Stimulated activated memory B cell treated with anti-CD40 and anti-IgM and Interleukin-4, amounts not matched to agents 10 μg/mL and 1 μg/mL and 100 μg/mL, for 72 hours (primary cell): ENCODE data around the gene SDR42E2.
"Not testable (repeated sequence)": the region's sequence is repeated elsewhere in the genome, so short reads cannot be mapped to it uniquely, and the experiment has no call there.

Experiments used
- ATAC-seq: fragments of 150-1000 bp; cut with Tn5 transposase; 2 replicates; pipeline ENCODE4 v1.10.0; 2021
- H3K27ac Mint-ChIP-seq: one replicate; pipeline ENCODE4 v1.8.0; 2022; ENCODE audit warnings: mild to moderate bottlenecking, mixed read lengths
- H3K27me3 Mint-ChIP-seq: one replicate; pipeline ENCODE4 v1.8.0; 2022; ENCODE audit warnings: mixed read lengths
- H3K36me3 Mint-ChIP-seq: one replicate; pipeline ENCODE4 v1.8.0; 2022; ENCODE audit warnings: mixed read lengths
- H3K4me1 Mint-ChIP-seq: one replicate; pipeline ENCODE4 v1.8.0; 2022; ENCODE audit warnings: mixed read lengths
- H3K4me3 Mint-ChIP-seq: one replicate; pipeline ENCODE4 v1.8.0; 2022; ENCODE audit warnings: mild to moderate bottlenecking, moderate library complexity, mixed read lengths
- H3K9me3 Mint-ChIP-seq: one replicate; pipeline ENCODE4 v1.8.0; 2022; ENCODE audit warnings: mixed read lengths

Gene SDR42E2

GRCh38 chr16:22193063-22193411 is 30.7 kb downstream of the SDR42E2 start:
- peaks cover 8% of the 10 kb centered on the region for H3K9me3 Mint-ChIP-seq
- peak overlapping the region; percentile 84 for H3K27ac Mint-ChIP-seq
- no peak overlapping the region for H3K4me3 Mint-ChIP-seq
- no peak for ATAC-seq
- no peaks in the 10 kb centered on the region for H3K27me3 Mint-ChIP-seq
- peaks cover 58% of the 10 kb centered on the region for H3K4me1 Mint-ChIP-seq
- H3K36me3 Mint-ChIP-seq, result peaks cover 7% of the 10 kb centered on the region

- peaks cover 8% of the 10 kb centered on the region for H3K9me3 Mint-ChIP-seq
- no peak for ATAC-seq
- peaks cover 7% of the 10 kb centered on the region for H3K36me3 Mint-ChIP-seq
- peak overlapping the region; percentile 80 for H3K4me3 Mint-ChIP-seq
- H3K27me3 Mint-ChIP-seq, result no peaks in the 10 kb centered on the region
- peak overlapping the region; percentile 84 for H3K27ac Mint-ChIP-seq
- H3K4me1 Mint-ChIP-seq, result peaks cover 54% of the 10 kb centered on the region
Measured at GRCh38 chr16:22194707-22195444, 32.6 kb downstream of the SDR42E2 start.

GRCh38 chr16:22195445-22195694 is 33.1 kb downstream of the SDR42E2 start:
- no peak for ATAC-seq
- H3K36me3 Mint-ChIP-seq, result peaks cover 7% of the 10 kb centered on the region
- peaks cover 8% of the 10 kb centered on the region for H3K9me3 Mint-ChIP-seq
- peak overlapping the region; percentile 80 for H3K4me3 Mint-ChIP-seq
- H3K27me3 Mint-ChIP-seq, result no peaks in the 10 kb centered on the region
- peak overlapping the region; percentile 84 for H3K27ac Mint-ChIP-seq
- H3K4me1 Mint-ChIP-seq, result peaks cover 53% of the 10 kb centered on the region

- Mint-ChIP-seq H3K9me3 (peaks cover 8% of the 10 kb centered on the region), H3K4me1 (peaks cover 53% of the 10 kb centered on the region), H3K27ac (peak overlapping the region; percentile 84), H3K4me3 (peak overlapping the region; percentile 80), H3K27me3 (no peaks in the 10 kb centered on the region), H3K36me3 (peaks cover 7% of the 10 kb centered on the region)
- peak; percentile 38 for ATAC-seq
Measured at GRCh38 chr16:22195695-22196558, 33.6 kb downstream of the SDR42E2 start.

- Mint-ChIP-seq H3K4me1 (peaks cover 53% of the 10 kb centered on the region), H3K27ac (peak overlapping the region; percentile 84), H3K4me3 (peak overlapping the region; percentile 50)
- not testable (repeated sequence) for H3K27me3 Mint-ChIP-seq, H3K36me3 Mint-ChIP-seq, H3K9me3 Mint-ChIP-seq, ATAC-seq
Measured at GRCh38 chr16:22196559-22197168, 34.4 kb downstream of the SDR42E2 start.

GRCh38 chr16:22198547-22199293 is 36.4 kb downstream of the SDR42E2 start:
- H3K9me3 Mint-ChIP-seq, result peaks cover 4% of the 10 kb centered on the region
- no peak for ATAC-seq
- H3K4me3 Mint-ChIP-seq, result no peak overlapping the region
- H3K36me3 Mint-ChIP-seq, result peaks cover 5% of the 10 kb centered on the region
- peak overlapping the region; percentile 64 for H3K27ac Mint-ChIP-seq
- peaks cover 38% of the 10 kb centered on the region for H3K4me1 Mint-ChIP-seq
- no peaks in the 10 kb centered on the region for H3K27me3 Mint-ChIP-seq

- ATAC-seq, result no peak
- H3K27me3 Mint-ChIP-seq, result no peaks in the 10 kb centered on the region
- H3K9me3 Mint-ChIP-seq, result no peaks in the 10 kb centered on the region
- H3K36me3 Mint-ChIP-seq, result no peaks in the 10 kb centered on the region
- peaks cover 25% of the 10 kb centered on the region for H3K4me1 Mint-ChIP-seq
- no peak overlapping the region for H3K4me3 Mint-ChIP-seq
- H3K27ac Mint-ChIP-seq, result no peak overlapping the region
Measured at GRCh38 chr16:22202261-22202637, 39.9 kb downstream of the SDR42E2 start.

GRCh38 chr16:22203091-22203490 is 40.8 kb downstream of the SDR42E2 start:
- no peak for ATAC-seq
- H3K36me3 Mint-ChIP-seq, result peaks cover 5% of the 10 kb centered on the region
- H3K4me3 Mint-ChIP-seq, result no peak overlapping the region
- H3K4me1 Mint-ChIP-seq, result peaks cover 34% of the 10 kb centered on the region
- no peaks in the 10 kb centered on the region for H3K27me3 Mint-ChIP-seq
- no peaks in the 10 kb centered on the region for H3K9me3 Mint-ChIP-seq
- H3K27ac Mint-ChIP-seq, result no peak overlapping the region

- ATAC-seq, result no peak
- no peak overlapping the region for H3K4me3 Mint-ChIP-seq
- peaks cover 34% of the 10 kb centered on the region for H3K4me1 Mint-ChIP-seq
- H3K27ac Mint-ChIP-seq, result no peak overlapping the region
- H3K9me3 Mint-ChIP-seq, result no peaks in the 10 kb centered on the region
- H3K36me3 Mint-ChIP-seq, result peaks cover 5% of the 10 kb centered on the region
- no peaks in the 10 kb centered on the region for H3K27me3 Mint-ChIP-seq
Measured at GRCh38 chr16:22204091-22204655, 41.9 kb downstream of the SDR42E2 start.

- H3K27ac Mint-ChIP-seq, result peak overlapping the region; percentile 77
- peak overlapping the region; percentile 89 for H3K4me3 Mint-ChIP-seq
- peaks cover 42% of the 10 kb centered on the region for H3K4me1 Mint-ChIP-seq
- peaks cover 13% of the 10 kb centered on the region for H3K36me3 Mint-ChIP-seq
- no peak for ATAC-seq
- no peaks in the 10 kb centered on the region for H3K9me3 Mint-ChIP-seq
- H3K27me3 Mint-ChIP-seq, result no peaks in the 10 kb centered on the region
Measured at GRCh38 chr16:22205577-22206012, 43.3 kb downstream of the SDR42E2 start.

- peaks cover 20% of the 10 kb centered on the region for H3K36me3 Mint-ChIP-seq
- H3K27ac Mint-ChIP-seq, result peak within 1 kb of the TSS; percentile 77
- H3K4me1 Mint-ChIP-seq, result peaks cover 48% of the 10 kb centered on the region
- peak; percentile 92 for ATAC-seq
- peak within 1 kb of the TSS; percentile 89 for H3K4me3 Mint-ChIP-seq
- no peaks in the 10 kb centered on the region for H3K9me3 Mint-ChIP-seq
- no peaks in the 10 kb centered on the region for H3K27me3 Mint-ChIP-seq
Measured at GRCh38 chr16:22206013-22206841, 43.9 kb downstream of the SDR42E2 start, which contains the start of gene EEF2K. TSS of gene EEF2K (plus strand) at chr16:22206278. CDS start at chr16:22225730, 19,452 bp downstream.

GRCh38 chr16:22206842-22207714 is 44.8 kb downstream of the SDR42E2 start:
- H3K9me3 Mint-ChIP-seq, result no peaks in the 10 kb centered on the region
- peak; percentile 88 for ATAC-seq
- H3K4me3 Mint-ChIP-seq, result peak overlapping the region; percentile 89
- H3K36me3 Mint-ChIP-seq, result peaks cover 27% of the 10 kb centered on the region
- peaks cover 54% of the 10 kb centered on the region for H3K4me1 Mint-ChIP-seq
- no peaks in the 10 kb centered on the region for H3K27me3 Mint-ChIP-seq
- H3K27ac Mint-ChIP-seq, result peak overlapping the region; percentile 77

- no peaks in the 10 kb centered on the region for H3K27me3 Mint-ChIP-seq
- no peaks in the 10 kb centered on the region for H3K9me3 Mint-ChIP-seq
- peaks cover 33% of the 10 kb centered on the region for H3K36me3 Mint-ChIP-seq
- H3K27ac Mint-ChIP-seq, result peak overlapping the region; percentile 77
- no peak for ATAC-seq
- peaks cover 54% of the 10 kb centered on the region for H3K4me1 Mint-ChIP-seq
- H3K4me3 Mint-ChIP-seq, result peak overlapping the region; percentile 89
Measured at GRCh38 chr16:22207715-22208360, 45.5 kb downstream of the SDR42E2 start.
